K562 (cell line): ENCODE measurements around the gene UBA7. TPM values are rescaled to one million over a fixed set of nuclear protein-coding genes. Genes with fewer than 3 reads are reported as not detected.

ENCODE experiments used
- ATAC-seq: fragments of 200-7000 bp; cut with Tn5 transposase; 3 replicates; pipeline ENCODE4 v1.9.1; 2020; ENCODE audit warnings: moderate library complexity
- BruUV-seq: library from RNA; stranded (reverse); fragments of 400-500 nt; replicated peaks from 2 replicates; lab custom pipeline; 2021; lab: Mats Ljungman, UMichigan
- CTCF ChIA-PET: fragments of 300-600 bp; formaldehyde crosslinking; extraction: SDS; loops from one replicate; lab custom pipeline; 2021; ENCODE audit warnings: low intra/inter-chr PET ratio; lab: Yijun Ruan, JAX
- POLR2A ChIA-PET: fragments of 300-600, 350-650 bp; sonication (Branson Sonifier 250); formaldehyde crosslinking; extraction: SDS; loops from one replicate; lab custom pipeline; 2021; ENCODE audit warnings: antibody characterized with exemption, inconsistent platforms; lab: Yijun Ruan, JAX
- DNase-seq, 4 experiments: peaks; one replicate each; pipeline versions ENCODE4 v3.0.0 to v3.0.0-alpha.2; 2011 to 2018; ENCODE audit warnings: low spot score in 3 of 4, mixed read lengths in 3 of 4; ENCODE audit errors: extremely low read depth in 1 of 4
- FAIRE-seq: peaks from 2 replicates; lab custom pipeline; 2011; peaks lifted over from hg19 to GRCh38; lab: Jason Lieb, UNC
- H2AFZ ChIP-seq: 2 replicates; pipeline ENCODE4 v1.6.0; 2011; ENCODE audit warnings: low read depth, low read length, control low read depth, inconsistent platforms
- H3K27ac ChIP-seq: fragments of 200-600 bp; 3 replicates; pipeline ENCODE4 v1.8.0; 2011; ENCODE audit warnings: low read depth, mild to moderate bottlenecking, control low read depth, inconsistent platforms, low read length, moderate library complexity, mixed read lengths; ENCODE audit errors: extremely low read depth
- H3K27me3 ChIP-seq, 2 experiments: fragments of 300-600 bp in 1 of 2; 2 replicates in 1 of 2; 3 replicates in 1 of 2; pipeline versions ENCODE4 v1.6.0 to v1.8.0; 2011; ENCODE audit warnings: inconsistent platforms in 2 of 2, low read length in 2 of 2, mild to moderate bottlenecking in 1 of 2, mixed read lengths in 1 of 2, moderate library complexity in 1 of 2; ENCODE audit not compliant: control insufficient read depth in 2 of 2, insufficient read depth in 2 of 2
- H3K36me3 ChIP-seq: fragments of 300-600 bp; 3 replicates; pipeline ENCODE4 v1.8.0; 2011; ENCODE audit warnings: mild to moderate bottlenecking, low read length, inconsistent platforms; ENCODE audit not compliant: control insufficient read depth, insufficient read depth
- H3K4me1 ChIP-seq, 2 experiments: fragments of 200-600 bp in 1 of 2; replicated peaks in 1 of 2; 2 replicates in 1 of 2; 3 replicates in 1 of 2; pipeline versions ENCODE4 v1.5.1 to v1.8.0; 2011; ENCODE audit warnings: inconsistent platforms in 2 of 2, low read length in 2 of 2, mild to moderate bottlenecking in 1 of 2, mixed read lengths in 1 of 2, moderate library complexity in 1 of 2; ENCODE audit not compliant: control insufficient read depth in 2 of 2, insufficient read depth in 2 of 2
- H3K4me2 ChIP-seq: 2 replicates; pipeline ENCODE4 v1.6.1; 2011; ENCODE audit warnings: low read length, control low read depth, inconsistent platforms, mixed read lengths; ENCODE audit not compliant: insufficient read depth
- H3K4me3 ChIP-seq: fragments of 200-600 bp; sonication (generic), shearing (Covaris generic); 2 replicates; pipeline ENCODE4 v1.5.1; 2016; ENCODE audit warnings: control low read depth, inconsistent platforms
- H3K79me2 ChIP-seq: fragments of 200-600 bp; 3 replicates; pipeline ENCODE4 v1.8.0; 2011; ENCODE audit warnings: low read length, inconsistent platforms; ENCODE audit not compliant: control insufficient read depth, insufficient read depth
- H3K9ac ChIP-seq, 2 experiments: 2 replicates each; pipeline versions ENCODE4 v1.6.0 to v1.6.1; 2011; ENCODE audit warnings: low read depth in 2 of 2, low read length in 2 of 2, control low read depth in 1 of 2, inconsistent platforms in 1 of 2, mild to moderate bottlenecking in 1 of 2, mixed read lengths in 1 of 2; ENCODE audit not compliant: insufficient read depth in 1 of 2
- H3K9me1 ChIP-seq: one replicate; pipeline ENCODE4 v1.6.0; 2011; ENCODE audit warnings: inconsistent platforms, mild to moderate bottlenecking, low read length, moderate library complexity; ENCODE audit not compliant: control insufficient read depth, insufficient read depth
- H3K9me3 ChIP-seq: replicated peaks from 2 replicates; pipeline ENCODE4 v1.5.1; 2011; ENCODE audit warnings: low read depth, low read length, inconsistent platforms; ENCODE audit not compliant: control insufficient read depth, insufficient read depth
- H4K20me1 ChIP-seq: replicated peaks from 2 replicates; pipeline ENCODE4 v1.6.1; 2011; ENCODE audit warnings: low read length, inconsistent platforms, mixed read lengths; ENCODE audit not compliant: control insufficient read depth, insufficient read depth
- HBP1 ChIP-seq: fragments of 450-650 bp; formaldehyde crosslinking; IDR thresholded peaks from 2 replicates; pipeline ENCODE4 v1.4.0; 2022; ENCODE audit warnings: missing genetic modification characterization
- HDAC2 ChIP-seq: fragments of 450-650 bp; IDR thresholded peaks from 2 replicates; pipeline ENCODE4 v1.6.1; 2016; ENCODE audit warnings: mild to moderate bottlenecking
- POLR2G ChIP-seq: fragments of 200-400 bp; formaldehyde crosslinking; IDR thresholded peaks from 2 replicates; pipeline ENCODE4 v1.6.1; 2017; ENCODE audit warnings: low read depth, mild to moderate bottlenecking, antibody characterized with exemption, low read length, moderate library complexity
- TFAP4 ChIP-seq: sonication (generic); formaldehyde crosslinking; IDR thresholded peaks from 2 replicates; pipeline ENCODE4 v1.8.0; 2022; ENCODE audit warnings: missing genetic modification reagents, mild to moderate bottlenecking, moderate library complexity, borderline replicate concordance
- ZNF263 ChIP-seq: sonication (generic); formaldehyde crosslinking; IDR thresholded peaks from 2 replicates; pipeline ENCODE4 v1.8.0; 2022; ENCODE audit warnings: mild to moderate bottlenecking, missing genetic modification reagents, borderline replicate concordance
- ZNF778 ChIP-seq: fragments of 450-650 bp; formaldehyde crosslinking; IDR thresholded peaks from 2 replicates; pipeline ENCODE4 v1.4.0; 2020; ENCODE audit warnings: mild to moderate bottlenecking, moderate library complexity
- WGBS: fragments of 100-300 bp; shearing (Covaris generic); methylation state at CpG from one replicate; pipeline ENCODE4 v1.1.6; 2016; ENCODE audit warnings: low coverage, mixed read lengths; ENCODE audit not compliant: insufficient coverage; ENCODE audit errors: missing lambda C conversion rate; 5-methylcytosine and 5-hydroxymethylcytosine counted together
- in situ Hi-C: fragments of 300-500 bp; cut with MboI; formaldehyde crosslinking; loops from 4 replicates; pipeline ENCODE4 v1.15.0; 2018; ENCODE audit warnings: inconsistent platforms, mixed read lengths
- intact Hi-C: fragments of 100-400 bp; cut with micrococcal nuclease; formaldehyde crosslinking; loops from 2 replicates; pipeline ENCODE4 v1.14.2; 2022
- polyA plus RNA-seq, 8 experiments: library from polyadenylated mRNA; depleted of rRNA in 4 of 8; stranded (reverse) in 5 of 8; unstranded in 3 of 8; fragments of >200 nt; fragmentation: Nextera tagmentation in 2 of 8; fragmentation: Illumina TruSeq in 1 of 8; extraction: Ambion mirVana in 2 of 8; extraction: Trizol in 1 of 8; gene quantifications; 2 replicates each; pipeline versions ENCODE4 v1.2.1 to v1.2.3, GENCODE V29; 2011 to 2014; ENCODE audit warnings: inconsistent platforms in 1 of 8, missing spikeins in 1 of 8
- total RNA-seq, 7 experiments: library from RNA; depleted of rRNA in 6 of 7; stranded (reverse); fragments of >200 nt in 6 of 7; fragmentation: Illumina TruSeq in 2 of 7; extraction: Trizol in 2 of 7; gene quantifications; 2 replicates each; pipeline versions ENCODE4 v1.2.1 to v1.2.3, GENCODE V29; 2011 to 2021; ENCODE audit warnings: low replicate concordance in 1 of 7
- TF ChIP-seq, protein P1 (sequence below), 2 experiments: fragments of 450-650 bp; IDR thresholded peaks; 2 replicates each; pipeline ENCODE4 v1.6.1; 2016; ENCODE audit warnings: mild to moderate bottlenecking in 2 of 2, borderline replicate concordance in 1 of 2, low read depth in 1 of 2, moderate library complexity in 1 of 2
- TF ChIP-seq, protein P2 (sequence below): sonication (generic); formaldehyde crosslinking; IDR thresholded peaks from 2 replicates; pipeline ENCODE4 v1.9.0; 2022; ENCODE audit warnings: mild to moderate bottlenecking, missing genetic modification reagents

Gene UBA7
- total and polyA plus RNA-seq, 9 of the 15 experiments (the other 6 are each of a cell fraction or from before 2014, with no cell fraction given) = 0.17 to 3.3 (median 2.0) TPM

GRCh38 chr3:49804141-49805041 lies 9.4 kb downstream of the UBA7 start:
- CTCF ChIA-PET = interaction anchor here (0.9 kb wide), 1 partner anchor 35 kb away, joined by 3 read pairs; no protein-coding TSS in a partner anchor
- DNase-seq = no peak
- Histone ChIP-seq H3K9me3 (no peaks in the 10 kb centered on the region), H4K20me1 (no peaks in the 10 kb centered on the region), H3K9ac (peak overlapping the region in 1 of 2 experiments; percentile 95; a peak in 2 of 4 replicates), H2AFZ (no peak overlapping the region), H3K79me2 (peaks cover 23% of the 10 kb centered on the region), H3K9me1 (peaks cover 4% of the 10 kb centered on the region), H3K27ac (peak overlapping the region; percentile 75; the same call in 2 of the 3 replicates), H3K4me1 (peaks cover 43 to 60% of the 10 kb centered on the region in 2 experiments), H3K4me3 (peak overlapping the region; percentile 82), H3K36me3 (peaks cover 9% of the 10 kb centered on the region; the same call in 2 of the 3 replicates), H3K4me2 (peak overlapping the region; percentile 96), H3K27me3 (no peaks in the 10 kb centered on the region)
- intact Hi-C loops (no loop called here), in situ Hi-C loops (no loop called here)
- WGBS = 92% methylated on average over 20 of the region's 26 CpGs
- POLR2A ChIA-PET = interaction anchor here (0.6 to 2.4 kb wide), 6 partner anchors 9 to 285 kb away, joined by 3 to 16 read pairs (median 4); partner anchors contain the start of genes IP6K1 and UBA7
- FAIRE-seq = no peak
- no peak for ATAC-seq
- BruUV-seq = no TSS peak
- TF ChIP-seq TFAP4 (CRISPR knock-in tag) = no peak
- TF ChIP-seq, protein P1, sequence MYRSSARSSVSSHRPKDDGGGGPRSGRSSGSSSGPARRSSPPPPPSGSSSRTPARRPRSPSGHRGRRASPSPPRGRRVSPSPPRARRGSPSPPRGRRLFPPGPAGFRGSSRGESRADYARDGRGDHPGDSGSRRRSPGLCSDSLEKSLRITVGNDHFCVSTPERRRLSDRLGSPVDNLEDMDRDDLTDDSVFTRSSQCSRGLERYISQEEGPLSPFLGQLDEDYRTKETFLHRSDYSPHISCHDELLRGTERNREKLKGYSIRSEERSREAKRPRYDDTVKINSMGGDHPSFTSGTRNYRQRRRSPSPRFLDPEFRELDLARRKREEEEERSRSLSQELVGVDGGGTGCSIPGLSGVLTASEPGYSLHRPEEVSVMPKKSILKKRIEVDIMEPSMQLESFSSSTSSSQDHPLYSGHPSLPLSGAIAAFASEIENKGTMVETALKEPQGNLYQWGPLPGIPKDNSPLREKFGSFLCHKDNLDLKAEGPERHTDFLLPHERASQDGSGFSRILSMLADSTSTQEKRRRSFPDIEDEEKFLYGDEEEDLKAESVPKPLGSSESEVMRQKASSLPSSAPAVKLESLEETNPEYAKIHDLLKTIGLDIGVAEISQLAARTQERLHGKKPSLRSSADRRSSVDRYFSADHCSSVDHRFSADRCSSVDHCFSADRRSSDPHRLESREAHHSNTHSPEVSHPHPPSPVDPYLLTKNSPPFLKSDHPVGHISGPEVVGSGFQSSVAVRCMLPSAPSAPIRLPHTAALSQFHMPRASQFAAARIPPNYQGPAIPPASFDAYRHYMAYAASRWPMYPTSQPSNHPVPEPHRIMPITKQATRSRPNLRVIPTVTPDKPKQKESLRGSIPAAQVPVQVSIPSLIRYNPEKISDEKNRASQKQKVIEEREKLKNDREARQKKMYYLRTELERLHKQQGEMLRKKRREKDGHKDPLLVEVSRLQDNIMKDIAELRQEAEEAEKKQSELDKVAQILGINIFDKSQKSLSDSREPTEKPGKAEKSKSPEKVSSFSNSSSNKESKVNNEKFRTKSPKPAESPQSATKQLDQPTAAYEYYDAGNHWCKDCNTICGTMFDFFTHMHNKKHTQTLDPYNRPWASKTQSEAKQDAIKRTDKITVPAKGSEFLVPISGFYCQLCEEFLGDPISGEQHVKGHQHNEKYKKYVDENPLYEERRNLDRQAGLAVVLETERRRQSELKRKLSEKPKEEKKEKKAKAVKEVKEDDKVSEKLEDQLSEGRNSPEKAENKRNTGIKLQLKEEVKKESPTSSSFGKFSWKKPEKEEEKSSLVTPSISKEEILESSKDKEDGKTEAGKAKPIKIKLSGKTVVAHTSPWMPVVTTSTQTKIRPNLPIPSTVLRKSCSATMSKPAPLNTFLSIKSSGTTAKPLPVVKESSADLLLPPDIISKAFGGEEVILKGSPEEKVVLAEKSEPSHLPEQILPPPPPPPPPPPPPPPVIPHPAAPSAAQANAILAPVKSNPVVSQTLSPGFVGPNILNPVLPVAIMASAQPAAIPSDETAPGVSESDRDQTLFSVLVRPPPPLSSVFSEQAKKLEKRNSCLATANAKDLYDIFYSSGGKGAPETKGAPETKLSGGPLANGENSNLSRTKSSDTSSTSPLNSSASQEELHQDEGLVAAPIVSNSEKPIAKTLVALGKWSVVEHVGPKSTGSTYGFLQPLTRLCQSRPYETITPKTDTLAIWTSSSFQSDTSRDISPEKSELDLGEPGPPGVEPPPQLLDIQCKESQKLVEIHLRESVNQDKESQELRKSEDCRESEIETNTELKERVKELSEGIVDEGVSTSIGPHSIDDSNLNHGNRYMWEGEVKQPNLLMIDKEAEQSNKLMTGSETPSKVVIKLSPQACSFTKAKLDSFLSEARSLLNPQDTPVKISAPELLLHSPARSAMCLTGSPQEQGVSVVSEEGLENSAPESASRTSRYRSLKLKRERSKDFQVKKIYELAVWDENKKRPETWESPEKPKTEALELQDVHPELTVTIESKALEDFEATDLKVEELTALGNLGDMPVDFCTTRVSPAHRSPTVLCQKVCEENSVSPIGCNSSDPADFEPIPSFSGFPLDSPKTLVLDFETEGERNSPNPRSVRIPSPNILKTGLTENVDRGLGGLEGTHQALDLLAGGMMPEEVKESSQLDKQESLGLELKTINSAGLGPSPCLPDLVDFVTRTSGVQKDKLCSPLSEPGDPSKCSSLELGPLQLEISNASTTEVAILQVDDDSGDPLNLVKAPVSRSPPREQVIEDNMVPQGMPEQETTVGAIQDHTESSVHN (IDR thresholded peaks at IDR 0.05; ENCODE audit: borderline replicate concordance in 1 of 2, low read depth in 1 of 2) = no peak
- TF ChIP-seq ZNF778 (CRISPR knock-in tag) = no peak
- TF ChIP-seq ZNF263 (CRISPR knock-in tag) = peak; percentile 69; the same call in 1 of the 2 replicates
- TF ChIP-seq HDAC2 = no peak
- TF ChIP-seq, protein P2, sequence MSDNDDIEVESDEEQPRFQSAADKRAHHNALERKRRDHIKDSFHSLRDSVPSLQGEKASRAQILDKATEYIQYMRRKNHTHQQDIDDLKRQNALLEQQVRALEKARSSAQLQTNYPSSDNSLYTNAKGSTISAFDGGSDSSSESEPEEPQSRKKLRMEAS (CRISPR knock-in tag) = 0 out of 2 replicates have a peak, but pooled peaks have one; percentile 13
- TF ChIP-seq POLR2G = no peak
- no peak for TF ChIP-seq HBP1 (CRISPR knock-in tag)
